Astrocyte of the cerebellum (primary cell): ENCODE data around the gene ZNF486.
"Not testable (repeated sequence)": the region's sequence is repeated elsewhere in the genome, so short reads cannot be mapped to it uniquely, and the experiment has no call there.

ENCODE experiments used
- DNase-seq: peaks from one replicate; pipeline ENCODE4 v3.0.0-alpha.2; 2011; ENCODE audit warnings: low read depth
- H3K4me3 ChIP-seq: 2 replicates; pipeline ENCODE4 v1.5.1; 2011; ENCODE audit warnings: mild to moderate bottlenecking, low read depth, low read length, moderate library complexity
- CTCF ChIP-seq: IDR thresholded peaks from 2 replicates; pipeline ENCODE4 v1.5.1; 2012; ENCODE audit warnings: low read length, low read depth, moderate library complexity, mild to moderate bottlenecking; ENCODE audit errors: missing control alignments
- in situ Hi-C: cut with HindIII; loops from 2 replicates; pipeline ENCODE4 v1.10.0; 2017; ENCODE audit warnings: low sequenced_read_pairs

ZNF486 gene

GRCh38 chr19:20182222-20182785 is 15.3 kb downstream of the ZNF486 start:
- no peak for TF ChIP-seq CTCF
- in situ Hi-C loops: no loop called here
- no peak for DNase-seq
- H3K4me3 ChIP-seq: no peak overlapping the region

- no peak for TF ChIP-seq CTCF
- DNase-seq: no peak
- in situ Hi-C loops: no loop called here
- no peak overlapping the region for H3K4me3 ChIP-seq
Observed at GRCh38 chr19:20186174-20186573, 19.2 kb downstream of the ZNF486 start.

- DNase-seq: no peak
- no peak overlapping the region for H3K4me3 ChIP-seq
- in situ Hi-C loops: no loop called here
- TF ChIP-seq CTCF: no peak
Observed at GRCh38 chr19:20197747-20198146, 30.7 kb downstream of the ZNF486 start.

- DNase-seq: no peak
- H3K4me3 ChIP-seq: no peak overlapping the region
- no peak for TF ChIP-seq CTCF
- in situ Hi-C loops: no loop called here
Observed at GRCh38 chr19:20209051-20209450, 42.0 kb downstream of the ZNF486 start.

- DNase-seq, in situ Hi-C loops, H3K4me3 ChIP-seq: not testable (repeated sequence)
Observed at GRCh38 chr19:20214366-20214765, 47.4 kb downstream of the ZNF486 start.

- H3K4me3 ChIP-seq, in situ Hi-C loops, DNase-seq: not testable (repeated sequence)
Observed at GRCh38 chr19:20221605-20222004, 54.6 kb downstream of the ZNF486 start.

GRCh38 chr19:20233105-20233504 is 66.1 kb downstream of the ZNF486 start:
- DNase-seq: no peak
- no peak overlapping the region for H3K4me3 ChIP-seq
- no peak for TF ChIP-seq CTCF
- in situ Hi-C loops: no loop called here

- no peak overlapping the region for H3K4me3 ChIP-seq
- no peak for DNase-seq
- in situ Hi-C loops: no loop called here
- no peak for TF ChIP-seq CTCF
Observed at GRCh38 chr19:20235156-20235555, 68.1 kb downstream of the ZNF486 start.
